ENCODE data around the gene PLAGL1. TPM values are rescaled to one million over a fixed set of nuclear protein-coding genes. Genes with fewer than 3 reads are reported as not detected.

Gene PLAGL1
- total RNA-seq (2016; rRNA removed; fragmentation: Illumina TruSeq; extraction: Trizol) (0.38 and 0.60 TPM in 2 replicates), polyA plus RNA-seq (2011; rRNA removed) (2.2 and 2.3 TPM in 2 replicates), polyA minus RNA-seq (2011; rRNA and poly(A)+ RNA removed; ENCODE audit: low replicate concordance) (2.9 and 8.6 TPM in 2 replicates), Bru-seq, nascent RNA (percentile 41 among the genes with signal in this experiment), BruChase-seq, experiment 1, labeled RNA remaining after a 6-hour chase (percentile 40 among the genes with signal in this experiment), BruChase-seq, experiment 2, labeled RNA remaining after a 2-hour chase (percentile 42 among the genes with signal in this experiment)
- 0.44 and 0.51 TPM in 2 replicates for total RNA-seq (2016; cell fraction: cytosol; rRNA removed; fragmentation: Illumina TruSeq; extraction: Trizol; ENCODE audit: low read depth)
- 0.42 and 0.54 TPM in 2 replicates for total RNA-seq (2016; cell fraction: insoluble cytoplasmic fraction; rRNA removed; fragmentation: Illumina TruSeq; extraction: Trizol)
- 0.72 and 0.90 TPM in 2 replicates for total RNA-seq (2016; cell fraction: membrane; rRNA removed; fragmentation: Illumina TruSeq; extraction: Trizol)
- total RNA-seq (2016; cell fraction: nucleus; rRNA removed; fragmentation: Illumina TruSeq; extraction: Trizol), result 1.7 and 2.3 TPM in 2 replicates
- 0.91 and 1.4 TPM in 2 replicates for polyA plus RNA-seq (2011; cell fraction: cytosol; rRNA removed)
- polyA plus RNA-seq (2011; cell fraction: nucleus; rRNA removed), result 7.1 and 8.1 TPM in 2 replicates
- polyA plus RNA-seq (2012), result 3.0 and 3.9 TPM in 2 replicates
- polyA plus RNA-seq (2016; cell fraction: cytosol; fragmentation: Illumina TruSeq; extraction: Trizol; ENCODE audit: low read depth), result 0.06 and 0.17 TPM in 2 replicates
- polyA plus RNA-seq (2016; cell fraction: insoluble cytoplasmic fraction; fragmentation: Illumina TruSeq; extraction: Trizol; ENCODE audit: low read depth), result 0.98 and 1.4 TPM in 2 replicates
- 0.48 and 0.84 TPM in 2 replicates for polyA plus RNA-seq (2016; cell fraction: membrane; fragmentation: Illumina TruSeq; extraction: Trizol; ENCODE audit: low read depth)
- 3.1 and 4.2 TPM in 2 replicates for polyA plus RNA-seq (2016; cell fraction: nucleus; fragmentation: Illumina TruSeq; extraction: Trizol; ENCODE audit: insufficient read depth, low read depth)
- polyA minus RNA-seq (2011; cell fraction: cytosol; rRNA and poly(A)+ RNA removed), result 0.89 and 1.1 TPM in 2 replicates
- polyA minus RNA-seq (2011; cell fraction: nucleus; rRNA and poly(A)+ RNA removed), result 4.8 and 5.1 TPM in 2 replicates
- long read RNA-seq, experiment 1, result 0 reads
- long read RNA-seq, experiment 2, partial matches to known transcripts, result 0 of 3 reads
- long read RNA-seq, experiment 2, other reads (novel, unspliced or antisense), result 3 of 3 reads

- H3K27ac ChIP-seq (ENCODE audit: extremely low read length, insufficient read depth, low read length), result no peak within 1 kb of the TSS
- peak within 1 kb of the TSS; percentile 73 for H3K4me2 ChIP-seq (ENCODE audit: low read depth, low read length)
- no peak for FAIRE-seq
- peak; percentile 88 for ATAC-seq
- in situ Hi-C loops (cut with HindIII; ENCODE audit: extremely low pct_ligation_motif_present, low pct_unique_long_range_greater_than_20kb), result no loop called here
- BruUV-seq (replicated peaks), result no TSS peak
- H3K36me3 ChIP-seq (replicated peaks in 1 of 2; ENCODE audit: control insufficient read depth in 1 of 2, insufficient read depth in 2 of 2, low read length in 2 of 2), result no peaks in the 10 kb centered on the region
- H3K27me3 ChIP-seq (ENCODE audit: control insufficient read depth in 1 of 2, insufficient read depth in 2 of 2, low read length in 2 of 2), result peaks cover 3 to 24% of the 10 kb centered on the region in 2 experiments; a peak in 4 of 5 replicates
- peak within 1 kb of the TSS; percentile 43 for H2AFZ ChIP-seq (ENCODE audit: low read length)
- H3K4me1 ChIP-seq (ENCODE audit: insufficient read depth, low read length), result 0 out of 2 replicates have a peak, but pooled peaks cover 4% of the 10 kb centered on the region
- H3K4me3 ChIP-seq (replicated peaks in 1 of 3; ENCODE audit: insufficient read depth in 1 of 3, low read depth in 2 of 3, low read length in 3 of 3), result peak within 1 kb of the TSS; percentile 56 to 75 (median 60)
- no peaks in the 10 kb centered on the region for H3K79me2 ChIP-seq (ENCODE audit: insufficient read depth, low read length)
- CTCF ChIA-PET (ENCODE audit: low intra/inter-chr PET ratio, low total read pairs), result no interaction called here
- intact Hi-C loops (cut with micrococcal nuclease; ENCODE audit: unreplicated experiment), result no loop called here
- H4K20me1 ChIP-seq (ENCODE audit: insufficient read depth, low read length), result no peaks in the 10 kb centered on the region
- peak; percentile 4 for DNase-seq (ENCODE audit: low spot score)
- H3K9me3 ChIP-seq (ENCODE audit: low read length), result no peaks in the 10 kb centered on the region
- WGBS (ENCODE audit: low lambda C conversion rate), result 62% methylated on average over 55 of the region's 75 CpGs
- H3K9ac ChIP-seq (ENCODE audit: insufficient read depth, low read depth, low read length), result peak within 1 kb of the TSS; percentile 49; the same call in 1 of the 2 replicates
- POLR2A ChIA-PET, result no interaction called here
- TF ChIP-seq E2F2 (CRISPR knock-in tag; IDR thresholded peaks at IDR 0.05; ENCODE audit: borderline replicate concordance), result no peak
- TF ChIP-seq YY1 (IDR thresholded peaks at IDR 0.05; ENCODE audit: insufficient read depth, insufficient replicate concordance, low read depth, low read length), result peak; percentile 33
- TF ChIP-seq ZNF687 (CRISPR knock-in tag; IDR thresholded peaks at IDR 0.05), result peak; percentile 69
- peak; percentile 43; the same call in 1 of the 2 replicates for TF ChIP-seq MYC (CRISPR knock-in tag; IDR thresholded peaks at IDR 0.05; ENCODE audit: borderline replicate concordance)
- no peak for TF ChIP-seq ZNF274 (CRISPR knock-in tag; IDR thresholded peaks at IDR 0.05)
- TF ChIP-seq HES4 (CRISPR knock-in tag; IDR thresholded peaks at IDR 0.05; ENCODE audit: borderline replicate concordance), result peak; percentile 46; the same call in 1 of the 2 replicates
- TF ChIP-seq ZFP36L2 (CRISPR knock-in tag; IDR thresholded peaks at IDR 0.05), result no peak
- TF ChIP-seq IRX3 (CRISPR knock-in tag; IDR thresholded peaks at IDR 0.05; ENCODE audit: borderline replicate concordance, low read depth), result no peak
- no peak for TF ChIP-seq ZNF556 (CRISPR knock-in tag; IDR thresholded peaks at IDR 0.05; ENCODE audit: borderline replicate concordance)
- no peak for TF ChIP-seq ZNF883 (CRISPR knock-in tag; IDR thresholded peaks at IDR 0.05; ENCODE audit: not compliant biosample characterization)
- no peak for TF ChIP-seq ZNF232 (CRISPR knock-in tag; IDR thresholded peaks at IDR 0.05; ENCODE audit: borderline replicate concordance)
Measured at GRCh38 chr6:144008120-144008811, at the start of gene PLAGL1. Gene PLAGL1 (minus strand): TSS chr6:144008259. CDS start chr6:143948136, 60,123 bp downstream.
